ENCODE data around the gene SSH3.
"Not testable (repeated sequence)": the region's sequence is repeated elsewhere in the genome, so short reads cannot be mapped to it uniquely, and the experiment has no call there.

The SSH3 gene

GRCh38 chr11:67314218-67314617, 10.9 kb downstream of the SSH3 start:
- no peak for DNase-seq

- DNase-seq, result no peak
Observed at GRCh38 chr11:67315325-67315909, 12.1 kb downstream of the SSH3 start.

GRCh38 chr11:67316882-67317204, 13.5 kb downstream of the SSH3 start:
- no peak for DNase-seq

GRCh38 chr11:67317205-67317887, 14.0 kb downstream of the SSH3 start:
- DNase-seq, result peak; percentile 100

- no peak for DNase-seq
Observed at GRCh38 chr11:67317888-67318555, 14.7 kb downstream of the SSH3 start.

- not testable (repeated sequence) for DNase-seq
Observed at GRCh38 chr11:67318876-67319275, 15.5 kb downstream of the SSH3 start.

GRCh38 chr11:67320011-67320410, 16.7 kb downstream of the SSH3 start:
- DNase-seq, result no peak

GRCh38 chr11:67320691-67321090, 17.4 kb downstream of the SSH3 start:
- no peak for DNase-seq

GRCh38 chr11:67321313-67321871, 18.1 kb downstream of the SSH3 start:
- DNase-seq, result no peak

- no peak for DNase-seq
Observed at GRCh38 chr11:67322049-67322448, 18.7 kb downstream of the SSH3 start.

GRCh38 chr11:67323526-67323925, 20.2 kb downstream of the SSH3 start:
- no peak for DNase-seq

GRCh38 chr11:67332081-67332691, 28.9 kb downstream of the SSH3 start:
- DNase-seq, result no peak

- no peak for DNase-seq
Observed at GRCh38 chr11:67337257-67337656, 33.9 kb downstream of the SSH3 start.

GRCh38 chr11:67344264-67344663, 40.9 kb downstream of the SSH3 start:
- DNase-seq, result no peak

GRCh38 chr11:67345247-67345919, 42.1 kb downstream of the SSH3 start:
- DNase-seq, result no peak

GRCh38 chr11:67345920-67346819, 42.8 kb downstream of the SSH3 start:
- DNase-seq, result peak; percentile 65

- peak; percentile 73 for DNase-seq
Observed at GRCh38 chr11:67347964-67348749, 44.8 kb downstream of the SSH3 start.

- DNase-seq, result no peak
Observed at GRCh38 chr11:67349036-67349435, 45.7 kb downstream of the SSH3 start.

GRCh38 chr11:67349457-67349856, 46.1 kb downstream of the SSH3 start:
- DNase-seq, result no peak

GRCh38 chr11:67349928-67350465, 46.7 kb downstream of the SSH3 start:
- DNase-seq, result no peak
